GM21381 (cell line): ENCODE results near the gene CYB5R3.
"Not testable (repeated sequence)": the region's sequence is repeated elsewhere in the genome, so short reads cannot be mapped to it uniquely, and the experiment has no call there.

Source experiments
- ATAC-seq: cut with Tn5 transposase; IDR thresholded peaks from one replicate; pipeline ENCODE4 v1.9.1; 2021; ENCODE audit warnings: mild to moderate bottlenecking, moderate library complexity; ENCODE audit not compliant: unreplicated experiment

The CYB5R3 gene

GRCh38 chr22:42608136-42608822, 40.9 kb downstream of the CYB5R3 start:
- ATAC-seq = no peak

GRCh38 chr22:42607641-42608040, 41.6 kb downstream of the CYB5R3 start:
- not testable (repeated sequence) for ATAC-seq

GRCh38 chr22:42604403-42604802, 44.8 kb downstream of the CYB5R3 start:
- no peak for ATAC-seq

DNA sequence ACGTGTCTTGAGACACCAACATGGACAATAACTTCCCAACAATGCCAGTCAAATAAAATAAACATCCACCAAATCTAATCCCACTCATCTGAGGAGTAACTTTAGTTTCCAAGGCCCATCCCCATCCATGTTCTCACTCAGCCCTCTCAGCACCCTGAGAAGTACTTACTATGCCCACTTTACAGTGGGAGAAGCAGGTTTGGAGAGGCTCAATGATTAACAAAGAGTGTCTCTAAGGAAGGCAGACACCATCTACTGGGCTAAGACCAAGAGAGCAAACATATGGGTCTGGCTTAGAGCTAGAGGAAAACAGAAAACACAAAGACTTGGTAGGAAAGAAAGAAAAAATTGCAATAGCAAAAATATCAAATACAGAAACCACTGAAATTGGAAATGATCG, 45.8 kb downstream of the CYB5R3 start:
- no peak for ATAC-seq

GRCh38 chr22:42602470-42602869, 46.7 kb downstream of the CYB5R3 start:
- no peak for ATAC-seq

GRCh38 chr22:42601879-42602465, 47.2 kb downstream of the CYB5R3 start:
- no peak for ATAC-seq

DNA sequence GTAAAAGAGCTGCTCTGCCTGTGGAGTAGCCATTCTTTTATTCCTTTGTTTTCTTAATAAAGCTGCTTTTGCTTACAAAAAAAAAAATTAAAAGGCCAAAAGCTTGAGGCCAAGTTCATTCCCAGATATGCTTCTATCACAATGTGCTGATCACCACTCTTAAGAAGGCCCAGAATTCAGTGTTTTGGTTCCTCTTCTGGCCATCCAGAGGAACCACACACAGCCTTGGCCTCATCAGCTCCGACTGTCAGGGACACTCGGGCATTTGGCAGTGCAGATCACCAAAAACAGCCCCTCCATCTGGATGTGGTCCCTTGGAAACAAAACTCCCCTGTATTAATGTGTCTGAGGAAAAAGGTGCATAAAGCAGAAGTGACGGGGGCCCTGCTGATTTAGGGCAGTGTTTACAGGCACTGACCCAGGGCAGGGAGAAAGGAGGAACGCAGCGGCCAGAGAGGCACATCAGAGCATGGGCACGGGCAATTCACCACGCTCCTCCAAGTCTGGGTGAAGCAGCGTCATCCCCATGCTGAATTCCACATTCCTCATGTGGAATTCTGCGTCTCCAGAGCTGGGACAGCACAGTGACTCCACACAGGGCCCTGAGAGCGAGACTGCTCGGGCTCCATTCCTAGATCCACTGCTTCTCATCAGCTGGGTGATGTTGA, 52.2 kb downstream of the CYB5R3 start:
- ATAC-seq = no peak

DNA sequence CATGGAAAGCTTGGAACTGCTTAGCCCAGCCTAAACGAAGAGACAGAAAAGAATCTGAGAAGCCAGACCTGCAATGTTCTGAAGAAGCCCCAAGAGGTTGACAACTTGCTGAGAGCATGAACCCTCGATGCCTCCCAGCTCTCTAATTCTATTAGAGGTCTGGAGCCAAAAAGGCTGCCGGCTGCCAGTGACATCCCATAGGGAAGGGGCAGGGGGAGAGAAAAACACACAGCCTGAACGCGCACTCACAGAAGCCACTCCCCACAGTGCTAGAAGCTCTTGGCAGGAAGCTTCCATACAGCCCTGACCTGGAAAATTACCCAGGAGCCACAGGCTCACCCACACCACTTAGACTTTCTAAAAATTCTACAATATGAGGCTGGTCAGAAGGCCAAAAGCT, 52.9 kb downstream of the CYB5R3 start:
- no peak for ATAC-seq

DNA sequence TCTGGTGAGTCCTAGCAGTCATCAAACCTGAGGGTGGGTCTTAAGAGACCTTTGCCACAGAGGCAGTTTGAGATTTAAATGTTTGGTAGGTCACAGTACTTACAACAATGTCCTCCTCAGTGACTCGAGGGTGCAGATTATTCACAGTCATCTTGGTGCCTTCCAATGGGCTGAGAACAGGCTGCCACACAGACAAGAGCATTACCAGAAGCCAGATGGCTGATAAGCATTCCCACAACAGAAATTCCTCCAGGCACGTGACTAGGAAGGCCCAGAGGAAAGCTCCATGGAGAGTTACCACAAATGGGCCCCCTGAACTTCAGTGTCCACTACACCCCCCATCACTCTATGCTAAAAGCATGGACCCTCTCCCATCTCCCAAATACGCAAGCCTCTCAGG, 53.8 kb downstream of the CYB5R3 start:
- ATAC-seq = no peak

DNA sequence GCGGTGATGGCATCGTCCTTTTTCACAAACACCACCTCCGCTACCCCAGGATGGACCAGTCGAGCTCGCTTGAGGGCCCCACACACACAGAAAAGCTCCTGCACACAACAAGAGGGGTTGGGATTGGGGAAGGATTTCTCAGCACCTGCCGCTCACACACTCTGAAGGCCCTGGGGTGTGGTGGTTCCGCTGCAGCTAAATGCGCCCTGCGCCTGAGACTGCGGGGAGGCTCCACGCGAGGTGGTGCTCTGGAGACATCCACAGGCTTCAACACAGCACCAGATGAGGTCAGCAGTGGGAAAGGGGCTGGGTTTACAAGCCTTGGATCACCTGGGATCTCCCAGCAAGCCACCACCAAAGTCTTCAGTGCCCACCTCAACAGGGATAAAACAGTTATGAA, 57.2 kb downstream of the CYB5R3 start:
- ATAC-seq = no peak

GRCh38 chr22:42587588-42588175, 61.5 kb downstream of the CYB5R3 start:
- no peak for ATAC-seq

GRCh38 chr22:42586381-42586780, 62.8 kb downstream of the CYB5R3 start:
- ATAC-seq = no peak

GRCh38 chr22:42585096-42585495, 64.1 kb downstream of the CYB5R3 start:
- no peak for ATAC-seq

DNA sequence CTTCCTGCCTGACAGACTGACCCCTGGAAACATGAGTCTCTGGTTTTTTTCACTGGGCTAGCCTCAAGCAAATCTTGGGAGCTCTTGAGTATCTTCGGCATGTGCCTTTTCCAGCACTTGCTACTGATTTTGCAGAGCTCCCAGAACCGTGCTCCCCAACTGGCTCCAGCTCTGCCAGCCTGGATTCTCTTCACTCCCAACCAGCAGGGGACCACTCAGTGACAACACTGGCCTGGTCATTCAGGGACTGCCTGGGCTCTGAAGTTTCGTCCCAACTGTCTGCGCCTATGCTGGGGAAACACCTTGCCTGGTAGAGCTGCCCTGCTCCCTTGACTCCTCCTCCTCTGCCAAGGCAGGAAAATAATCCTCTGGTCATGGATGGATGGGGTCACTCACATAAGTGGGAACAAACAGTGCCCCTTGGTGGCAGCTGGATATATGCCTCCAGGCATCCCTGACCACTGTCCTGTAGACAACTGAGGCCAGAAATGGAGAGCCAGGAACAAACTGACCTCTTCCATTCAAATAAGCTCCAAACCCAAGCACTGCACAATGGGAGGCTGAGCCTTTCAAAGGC, 64.7 kb downstream of the CYB5R3 start:
- no peak for ATAC-seq

DNA sequence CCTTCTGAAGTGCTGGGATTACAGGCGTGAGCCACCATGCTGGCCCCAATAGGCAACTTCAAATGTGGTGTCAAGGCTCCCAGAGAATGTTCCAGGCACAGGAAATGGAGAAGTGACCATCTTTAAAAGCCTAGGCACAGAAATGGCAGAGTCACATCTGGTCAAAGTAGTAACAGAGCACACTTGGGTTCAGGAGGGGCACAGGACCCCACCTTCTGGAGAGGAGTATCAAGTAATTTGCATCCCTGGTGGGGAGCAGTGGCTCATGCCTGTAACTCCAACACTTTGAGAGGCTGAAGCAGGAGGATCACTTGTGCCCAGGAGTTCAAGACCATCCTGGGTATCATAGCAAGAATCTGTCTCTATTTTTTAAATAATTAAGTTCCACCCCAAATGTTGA, 66.2 kb downstream of the CYB5R3 start:
- no peak for ATAC-seq

GRCh38 chr22:42581762-42582716, 67.2 kb downstream of the CYB5R3 start:
- peak; percentile 54 for ATAC-seq

GRCh38 chr22:42581194-42581761, 67.9 kb downstream of the CYB5R3 start:
- peak; percentile 18 for ATAC-seq

DNA sequence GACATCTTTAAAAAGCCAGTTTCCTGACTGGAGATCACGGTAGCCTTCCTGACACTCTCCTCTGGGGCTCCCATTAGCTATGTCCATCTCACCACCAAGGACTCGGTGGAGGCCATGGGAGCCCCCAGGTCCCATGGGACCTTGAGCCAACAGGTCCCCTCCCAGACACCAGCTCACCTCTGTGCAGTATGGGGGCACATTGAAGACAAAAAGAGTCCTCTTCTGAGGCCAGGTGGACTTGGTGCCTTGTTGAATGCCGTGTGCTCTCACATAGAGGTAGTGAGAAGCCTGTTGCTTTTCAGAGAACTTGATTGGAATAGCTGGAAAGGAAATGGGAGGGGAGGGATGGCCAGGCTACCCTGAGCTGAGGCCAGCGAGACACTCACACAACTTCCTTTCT, 69.2 kb downstream of the CYB5R3 start:
- ATAC-seq = not testable (repeated sequence)

GRCh38 chr22:42577623-42578240, 71.5 kb downstream of the CYB5R3 start:
- no peak for ATAC-seq

DNA sequence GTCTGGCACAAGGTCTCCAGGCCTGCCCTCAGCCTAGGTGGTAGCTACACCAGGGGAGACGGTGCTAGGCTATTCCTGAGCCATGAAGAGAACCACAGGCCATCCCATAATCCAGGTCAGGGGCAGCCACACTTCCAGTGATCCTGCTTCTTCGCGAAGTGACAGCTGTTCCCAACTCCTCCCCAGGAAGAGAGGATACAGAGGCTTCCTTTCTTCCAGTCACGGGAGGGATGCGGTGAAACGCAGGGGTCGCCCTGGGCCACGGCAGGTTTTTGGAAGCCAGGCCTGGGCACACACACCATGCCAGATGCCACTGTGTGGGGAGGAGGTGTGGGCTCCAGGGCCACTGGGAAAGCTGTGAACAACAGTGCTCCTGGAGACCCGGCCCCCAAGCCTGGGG, 72.1 kb downstream of the CYB5R3 start:
- ATAC-seq = not testable (repeated sequence)
